WTC11 (cell line): Measurements from ENCODE around the gene SELENOS.

Experiments
- ELF4 ChIP-seq: sonication (generic); formaldehyde crosslinking; IDR thresholded peaks from 2 replicates; pipeline ENCODE4 v1.8.1; 2022; ENCODE audit warnings: low read depth, mild to moderate bottlenecking, moderate library complexity, missing genetic modification reagents
- EMX1 ChIP-seq: fragments of 250-450 bp; sonication (Bioruptor Pico); IDR thresholded peaks from 2 replicates; pipeline ENCODE4 v1.8.0; 2021; ENCODE audit warnings: mild to moderate bottlenecking
- ETV6 ChIP-seq: sonication (generic); formaldehyde crosslinking; IDR thresholded peaks from 2 replicates; pipeline ENCODE4 v1.8.1; 2022; ENCODE audit warnings: mild to moderate bottlenecking, missing genetic modification reagents
- JUN ChIP-seq: sonication (generic); formaldehyde crosslinking; IDR thresholded peaks from 2 replicates; pipeline ENCODE4 v1.8.0; 2023; ENCODE audit warnings: mild to moderate bottlenecking, missing genetic modification reagents
- NR1H2 ChIP-seq: sonication (generic); formaldehyde crosslinking; IDR thresholded peaks from 2 replicates; pipeline ENCODE4 v1.9.0; 2021; ENCODE audit warnings: mild to moderate bottlenecking, moderate library complexity, missing genetic modification reagents
- TEAD1 ChIP-seq: sonication (generic); formaldehyde crosslinking; IDR thresholded peaks from 2 replicates; pipeline ENCODE4 v1.8.0; 2022; ENCODE audit warnings: mild to moderate bottlenecking, missing genetic modification reagents
- TEAD4 ChIP-seq: sonication (generic); formaldehyde crosslinking; IDR thresholded peaks from 2 replicates; pipeline ENCODE4 v1.8.0; 2022; ENCODE audit warnings: mild to moderate bottlenecking, missing genetic modification reagents
- ZNF396 ChIP-seq: fragments of 250-450 bp; sonication (Bioruptor Pico); IDR thresholded peaks from 2 replicates; pipeline ENCODE4 v1.8.0; 2021; ENCODE audit warnings: mild to moderate bottlenecking, moderate library complexity, borderline replicate concordance
- TF ChIP-seq, protein P1 (sequence below): sonication (generic); formaldehyde crosslinking; IDR thresholded peaks from 2 replicates; pipeline ENCODE4 v1.8.0; 2023; ENCODE audit warnings: mild to moderate bottlenecking, missing genetic modification reagents
- TF ChIP-seq, protein P2 (sequence below): sonication (generic); formaldehyde crosslinking; IDR thresholded peaks from 2 replicates; pipeline ENCODE4 v1.8.1; 2022; ENCODE audit warnings: mild to moderate bottlenecking, moderate library complexity, missing genetic modification reagents
- TF ChIP-seq, protein P3 (sequence below): sonication (generic); formaldehyde crosslinking; IDR thresholded peaks from 2 replicates; pipeline ENCODE4 v1.8.0; 2022; ENCODE audit warnings: mild to moderate bottlenecking, missing genetic modification reagents
- TF ChIP-seq, protein P4 (sequence below): fragments of 200-600 bp; IDR thresholded peaks from 2 replicates; pipeline ENCODE4 v1.8.0; 2022; ENCODE audit warnings: antibody characterized with exemption

DNA sequence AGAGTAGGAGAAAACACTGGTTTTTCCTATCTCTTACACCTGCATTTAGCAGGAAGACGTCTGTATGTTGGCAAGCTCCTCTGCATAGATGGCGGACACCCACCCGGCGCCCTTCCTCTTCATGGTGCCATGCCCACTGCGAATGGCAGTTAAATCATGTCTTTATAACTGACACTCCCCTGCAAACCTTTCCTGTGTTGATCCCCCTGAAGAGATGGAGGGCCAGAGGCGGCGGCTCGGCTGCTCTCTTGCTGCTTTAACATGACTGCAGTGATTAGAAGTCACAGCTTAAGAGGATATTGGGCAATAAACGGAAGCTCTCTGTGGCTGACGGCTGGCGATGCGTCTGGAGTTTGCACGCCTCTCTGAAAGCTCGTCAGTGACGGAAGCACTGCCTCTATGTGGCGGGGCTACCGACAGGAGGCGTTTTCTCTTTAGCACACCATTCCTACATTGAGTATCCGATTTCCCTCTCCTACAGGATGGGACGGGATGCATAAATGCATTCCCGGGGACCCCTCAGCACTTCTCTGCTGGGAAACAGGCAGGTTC, 43.3 kb upstream of the SELENOS start:
- TF ChIP-seq ZNF396 (CRISPR knock-in tag) (no peak), TEAD1 (no peak), NR1H2 (CRISPR knock-in tag) (no peak), ETV6 (CRISPR knock-in tag) (no peak), JUN (CRISPR knock-in tag) (no peak), TEAD4 (CRISPR knock-in tag) (no peak), EMX1 (CRISPR knock-in tag) (no peak), ELF4 (CRISPR knock-in tag) (no peak)
- TF ChIP-seq, protein P1, sequence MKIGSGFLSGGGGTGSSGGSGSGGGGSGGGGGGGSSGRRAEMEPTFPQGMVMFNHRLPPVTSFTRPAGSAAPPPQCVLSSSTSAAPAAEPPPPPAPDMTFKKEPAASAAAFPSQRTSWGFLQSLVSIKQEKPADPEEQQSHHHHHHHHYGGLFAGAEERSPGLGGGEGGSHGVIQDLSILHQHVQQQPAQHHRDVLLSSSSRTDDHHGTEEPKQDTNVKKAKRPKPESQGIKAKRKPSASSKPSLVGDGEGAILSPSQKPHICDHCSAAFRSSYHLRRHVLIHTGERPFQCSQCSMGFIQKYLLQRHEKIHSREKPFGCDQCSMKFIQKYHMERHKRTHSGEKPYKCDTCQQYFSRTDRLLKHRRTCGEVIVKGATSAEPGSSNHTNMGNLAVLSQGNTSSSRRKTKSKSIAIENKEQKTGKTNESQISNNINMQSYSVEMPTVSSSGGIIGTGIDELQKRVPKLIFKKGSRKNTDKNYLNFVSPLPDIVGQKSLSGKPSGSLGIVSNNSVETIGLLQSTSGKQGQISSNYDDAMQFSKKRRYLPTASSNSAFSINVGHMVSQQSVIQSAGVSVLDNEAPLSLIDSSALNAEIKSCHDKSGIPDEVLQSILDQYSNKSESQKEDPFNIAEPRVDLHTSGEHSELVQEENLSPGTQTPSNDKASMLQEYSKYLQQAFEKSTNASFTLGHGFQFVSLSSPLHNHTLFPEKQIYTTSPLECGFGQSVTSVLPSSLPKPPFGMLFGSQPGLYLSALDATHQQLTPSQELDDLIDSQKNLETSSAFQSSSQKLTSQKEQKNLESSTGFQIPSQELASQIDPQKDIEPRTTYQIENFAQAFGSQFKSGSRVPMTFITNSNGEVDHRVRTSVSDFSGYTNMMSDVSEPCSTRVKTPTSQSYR (CRISPR knock-in tag): no peak
- TF ChIP-seq, protein P2, sequence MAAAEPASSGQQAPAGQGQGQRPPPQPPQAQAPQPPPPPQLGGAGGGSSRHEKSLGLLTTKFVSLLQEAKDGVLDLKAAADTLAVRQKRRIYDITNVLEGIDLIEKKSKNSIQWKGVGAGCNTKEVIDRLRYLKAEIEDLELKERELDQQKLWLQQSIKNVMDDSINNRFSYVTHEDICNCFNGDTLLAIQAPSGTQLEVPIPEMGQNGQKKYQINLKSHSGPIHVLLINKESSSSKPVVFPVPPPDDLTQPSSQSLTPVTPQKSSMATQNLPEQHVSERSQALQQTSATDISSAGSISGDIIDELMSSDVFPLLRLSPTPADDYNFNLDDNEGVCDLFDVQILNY (CRISPR knock-in tag): no peak
- TF ChIP-seq, protein P3, sequence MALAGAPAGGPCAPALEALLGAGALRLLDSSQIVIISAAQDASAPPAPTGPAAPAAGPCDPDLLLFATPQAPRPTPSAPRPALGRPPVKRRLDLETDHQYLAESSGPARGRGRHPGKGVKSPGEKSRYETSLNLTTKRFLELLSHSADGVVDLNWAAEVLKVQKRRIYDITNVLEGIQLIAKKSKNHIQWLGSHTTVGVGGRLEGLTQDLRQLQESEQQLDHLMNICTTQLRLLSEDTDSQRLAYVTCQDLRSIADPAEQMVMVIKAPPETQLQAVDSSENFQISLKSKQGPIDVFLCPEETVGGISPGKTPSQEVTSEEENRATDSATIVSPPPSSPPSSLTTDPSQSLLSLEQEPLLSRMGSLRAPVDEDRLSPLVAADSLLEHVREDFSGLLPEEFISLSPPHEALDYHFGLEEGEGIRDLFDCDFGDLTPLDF: no peak
- TF ChIP-seq, protein P4, sequence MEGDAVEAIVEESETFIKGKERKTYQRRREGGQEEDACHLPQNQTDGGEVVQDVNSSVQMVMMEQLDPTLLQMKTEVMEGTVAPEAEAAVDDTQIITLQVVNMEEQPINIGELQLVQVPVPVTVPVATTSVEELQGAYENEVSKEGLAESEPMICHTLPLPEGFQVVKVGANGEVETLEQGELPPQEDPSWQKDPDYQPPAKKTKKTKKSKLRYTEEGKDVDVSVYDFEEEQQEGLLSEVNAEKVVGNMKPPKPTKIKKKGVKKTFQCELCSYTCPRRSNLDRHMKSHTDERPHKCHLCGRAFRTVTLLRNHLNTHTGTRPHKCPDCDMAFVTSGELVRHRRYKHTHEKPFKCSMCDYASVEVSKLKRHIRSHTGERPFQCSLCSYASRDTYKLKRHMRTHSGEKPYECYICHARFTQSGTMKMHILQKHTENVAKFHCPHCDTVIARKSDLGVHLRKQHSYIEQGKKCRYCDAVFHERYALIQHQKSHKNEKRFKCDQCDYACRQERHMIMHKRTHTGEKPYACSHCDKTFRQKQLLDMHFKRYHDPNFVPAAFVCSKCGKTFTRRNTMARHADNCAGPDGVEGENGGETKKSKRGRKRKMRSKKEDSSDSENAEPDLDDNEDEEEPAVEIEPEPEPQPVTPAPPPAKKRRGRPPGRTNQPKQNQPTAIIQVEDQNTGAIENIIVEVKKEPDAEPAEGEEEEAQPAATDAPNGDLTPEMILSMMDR: peak; percentile 42; the same call in 1 of the 2 replicates
